ENCODE results near the gene BRI3BP.

The BRI3BP gene, protein sequence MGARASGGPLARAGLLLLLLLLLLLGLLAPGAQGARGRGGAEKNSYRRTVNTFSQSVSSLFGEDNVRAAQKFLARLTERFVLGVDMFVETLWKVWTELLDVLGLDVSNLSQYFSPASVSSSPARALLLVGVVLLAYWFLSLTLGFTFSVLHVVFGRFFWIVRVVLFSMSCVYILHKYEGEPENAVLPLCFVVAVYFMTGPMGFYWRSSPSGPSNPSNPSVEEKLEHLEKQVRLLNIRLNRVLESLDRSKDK
- total RNA-seq: 16.4 to 29.1 reads per million in 2 donors

GRCh38 chr12:124993626-124994436, at the start of gene BRI3BP:
Gene BRI3BP (plus strand): TSS chr12:124993645. CDS start chr12:124993791, 146 bp downstream.
- DNase-seq: no peak

GRCh38 chr12:124946447-124946793, 47.0 kb upstream of the BRI3BP start:
- no peak for DNase-seq

DNA sequence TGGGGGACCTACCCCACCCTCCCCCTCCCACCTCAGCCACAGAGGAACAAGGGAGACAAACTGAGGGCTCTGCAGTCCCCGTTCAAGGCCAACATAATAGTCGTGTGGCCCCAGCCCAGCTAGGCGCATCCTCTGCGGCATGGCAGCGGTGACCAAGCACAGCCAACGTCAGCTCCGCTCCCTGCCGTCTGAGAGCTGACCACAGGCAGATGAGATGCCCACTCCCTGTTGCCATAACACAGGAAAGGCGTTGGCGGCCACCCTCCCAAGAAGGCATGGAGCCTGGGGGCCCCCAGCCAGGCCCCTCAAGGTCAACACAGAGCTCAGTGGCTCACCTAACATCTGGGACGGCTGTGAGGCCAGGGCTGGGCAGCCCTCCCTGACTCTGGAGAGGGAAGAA, 46.4 kb upstream of the BRI3BP start:
- no peak for DNase-seq

DNA sequence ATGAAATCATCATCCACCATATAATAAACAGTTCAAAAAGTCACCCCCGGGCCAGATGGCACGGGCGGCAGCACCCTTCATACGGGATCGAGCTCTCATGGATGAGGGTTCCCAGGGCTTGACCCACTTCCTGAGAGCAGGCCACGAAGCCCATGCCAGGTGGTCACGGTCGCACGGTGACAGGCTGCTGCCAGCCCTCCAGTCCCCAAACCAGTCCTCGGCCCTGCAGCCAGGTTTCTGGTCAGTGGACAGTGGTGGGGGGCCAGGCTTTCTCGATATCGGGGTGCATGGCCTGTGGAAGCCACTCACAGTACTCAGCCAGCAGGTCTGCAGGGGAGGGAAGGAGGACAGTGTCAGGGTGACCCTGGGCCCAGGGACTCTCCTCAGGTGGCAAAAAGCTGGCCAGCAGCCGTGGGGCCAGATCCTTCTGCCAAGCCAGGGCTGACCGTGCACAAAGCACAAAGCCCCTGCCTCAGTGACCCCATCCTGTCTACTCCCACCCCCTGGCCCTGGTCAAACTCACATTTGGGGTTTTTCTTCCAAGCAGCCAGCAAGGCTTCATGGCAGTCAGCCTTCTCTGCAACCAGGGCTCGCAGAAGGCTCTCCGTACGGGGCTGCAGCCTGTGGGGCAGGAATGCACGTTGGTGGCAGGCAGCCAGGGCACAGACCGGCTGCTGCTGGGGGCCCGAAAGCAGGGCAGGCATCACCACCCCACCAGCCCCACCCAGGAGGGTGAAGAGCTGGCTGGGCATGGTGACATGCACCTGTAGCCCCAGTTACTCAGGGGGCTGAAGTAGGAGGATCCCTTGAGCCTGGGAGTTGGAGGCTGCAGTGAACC, 45.7 kb upstream of the BRI3BP start:
- no peak for DNase-seq

GRCh38 chr12:124949066-124949465, 44.4 kb upstream of the BRI3BP start:
- no peak for DNase-seq

DNA sequence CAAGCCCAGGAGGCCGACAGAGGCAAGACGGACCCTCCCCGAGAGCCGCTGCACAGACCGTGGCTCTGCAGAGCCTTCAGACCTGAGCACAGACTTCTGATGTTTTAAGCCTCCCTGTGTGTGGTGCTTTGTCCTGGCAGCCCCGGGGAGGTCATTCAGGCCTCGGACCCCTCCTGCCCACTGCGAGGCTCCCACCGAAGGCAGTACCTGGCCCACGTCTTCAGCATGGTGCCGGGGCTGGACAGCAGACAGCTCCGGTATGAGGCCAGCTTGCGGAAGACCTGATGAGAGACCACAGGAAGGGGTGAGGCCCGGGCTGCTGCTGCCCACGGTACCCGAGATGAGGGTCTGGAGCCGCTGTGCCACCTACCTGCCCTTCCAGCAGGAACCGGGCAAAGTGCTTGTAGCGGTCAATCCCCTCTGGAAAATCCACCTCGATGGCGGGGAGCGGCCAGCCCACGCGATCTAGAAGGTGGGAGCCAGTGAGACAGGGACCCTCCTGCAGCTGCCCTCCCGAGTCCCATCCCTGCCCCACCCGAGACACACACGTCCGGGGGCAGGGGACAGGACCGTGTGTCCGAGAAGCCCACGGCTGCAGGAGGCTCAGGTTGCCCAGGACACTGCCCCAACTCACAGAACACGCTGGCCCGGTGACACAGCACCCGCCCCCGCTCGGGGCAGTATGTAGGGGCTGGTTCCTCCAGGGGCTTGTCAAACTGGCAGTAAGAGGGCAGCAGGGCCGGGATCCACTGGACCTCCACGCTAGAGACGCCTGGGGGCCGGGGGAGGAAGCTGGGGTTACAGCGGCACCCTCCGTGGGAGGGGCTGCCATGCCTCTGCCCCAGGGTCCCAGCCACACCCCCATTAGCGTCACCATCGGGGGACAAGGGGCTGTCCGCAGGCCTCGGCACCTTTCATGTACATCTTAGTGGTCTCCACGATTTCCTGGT, 43.4 kb upstream of the BRI3BP start:
- no peak for DNase-seq

- no peak for DNase-seq
Observed at GRCh38 chr12:124952295-124952694, 41.1 kb upstream of the BRI3BP start.

GRCh38 chr12:124952801-124953200, 40.6 kb upstream of the BRI3BP start:
- no peak for DNase-seq

DNA sequence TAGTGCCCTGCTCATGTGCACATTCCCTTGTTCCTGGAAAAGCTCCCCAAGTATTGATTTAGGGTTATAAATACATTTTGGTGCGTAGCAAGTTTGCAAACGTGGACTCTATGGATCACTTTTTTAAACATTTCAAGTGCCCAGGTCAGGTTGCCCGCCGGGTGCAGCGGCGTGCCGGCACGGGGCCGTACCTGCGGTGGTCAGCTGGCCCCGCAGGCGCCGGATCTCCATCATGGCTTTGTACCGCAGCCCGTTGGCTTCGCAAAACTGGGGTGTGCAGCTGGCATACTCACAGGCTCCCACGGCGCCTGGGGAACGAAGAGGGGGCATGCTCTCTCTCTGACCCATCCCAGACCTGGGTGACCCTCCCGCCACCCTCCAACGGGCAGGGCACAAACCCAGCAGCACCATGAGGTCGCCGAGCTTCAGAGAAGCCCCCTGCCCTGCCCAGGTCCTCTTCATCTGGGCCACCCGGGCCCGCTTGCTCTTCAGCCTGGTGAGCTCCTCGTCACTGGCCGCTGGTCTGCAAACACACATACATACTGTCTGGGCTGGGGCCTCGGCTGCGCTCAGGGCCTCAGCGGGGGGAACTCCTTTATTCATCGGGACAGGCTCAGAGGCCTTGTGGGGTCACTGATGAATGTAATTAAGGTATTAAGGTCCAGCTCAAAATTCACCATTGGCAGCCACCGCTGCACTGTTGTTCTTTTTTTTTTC, 39.6 kb upstream of the BRI3BP start:
- DNase-seq: no peak

DNA sequence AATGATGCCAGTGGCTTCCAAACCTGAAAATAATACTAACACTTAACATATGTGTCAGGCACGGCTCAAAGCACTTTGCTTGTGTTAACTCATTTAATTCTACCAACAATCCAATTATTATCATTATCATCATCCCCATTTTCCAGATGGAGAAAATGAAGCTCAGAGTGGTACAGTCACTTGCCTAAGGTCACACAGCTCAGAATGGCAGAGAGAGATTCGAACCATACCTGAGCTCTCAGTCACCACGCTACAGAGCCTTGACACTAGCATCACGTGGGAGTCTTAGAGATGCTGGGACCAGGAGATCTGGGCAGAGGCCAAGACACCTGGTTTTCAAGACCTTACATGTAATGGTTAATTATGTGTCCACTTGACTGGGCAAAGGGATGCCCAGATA, 38.7 kb upstream of the BRI3BP start:
- DNase-seq: no peak

DNA sequence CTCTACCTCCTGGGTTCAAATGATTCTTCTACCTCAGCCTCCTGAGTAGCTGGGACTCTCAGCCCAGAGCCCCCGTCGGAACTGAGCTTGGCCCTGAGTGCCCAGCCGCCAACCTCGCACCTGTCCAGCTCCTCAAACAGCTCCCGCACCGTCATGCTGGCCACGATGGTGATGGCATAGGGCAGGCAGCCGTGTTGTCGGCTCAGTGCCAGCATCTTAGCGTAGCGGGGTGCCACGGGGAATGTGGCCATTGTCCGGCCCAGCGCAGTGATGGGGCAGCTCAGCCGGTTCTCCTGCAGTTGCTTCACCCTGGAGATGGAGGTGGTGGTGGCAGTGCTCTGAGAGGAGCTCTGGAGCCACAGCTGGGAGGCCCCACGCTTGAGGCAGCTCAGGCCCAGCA, 36.9 kb upstream of the BRI3BP start:
- DNase-seq: no peak

GRCh38 chr12:124961055-124961454, 32.4 kb upstream of the BRI3BP start:
- no peak for DNase-seq

DNA sequence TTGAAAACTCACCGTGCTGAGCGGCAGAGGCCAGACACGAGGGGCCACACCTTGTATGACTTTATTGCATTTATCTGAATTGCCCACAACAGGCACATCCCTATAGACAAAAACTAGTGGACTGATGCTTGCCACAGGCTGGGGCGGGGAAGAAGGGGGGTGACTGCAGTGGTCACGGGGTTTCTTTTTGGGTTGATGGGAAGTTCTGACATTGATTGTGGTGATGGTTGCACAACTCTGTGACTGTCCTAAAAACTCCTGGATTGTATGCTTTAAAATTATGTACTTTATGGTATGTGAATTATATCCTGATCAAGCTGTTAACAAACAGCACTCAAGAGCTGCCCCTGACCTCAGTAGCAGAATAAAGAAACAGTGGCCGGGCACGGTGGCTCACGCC, 30.2 kb upstream of the BRI3BP start:
- no peak for DNase-seq

- DNase-seq: no peak
Observed at GRCh38 chr12:124964251-124964650, 29.2 kb upstream of the BRI3BP start.

DNA sequence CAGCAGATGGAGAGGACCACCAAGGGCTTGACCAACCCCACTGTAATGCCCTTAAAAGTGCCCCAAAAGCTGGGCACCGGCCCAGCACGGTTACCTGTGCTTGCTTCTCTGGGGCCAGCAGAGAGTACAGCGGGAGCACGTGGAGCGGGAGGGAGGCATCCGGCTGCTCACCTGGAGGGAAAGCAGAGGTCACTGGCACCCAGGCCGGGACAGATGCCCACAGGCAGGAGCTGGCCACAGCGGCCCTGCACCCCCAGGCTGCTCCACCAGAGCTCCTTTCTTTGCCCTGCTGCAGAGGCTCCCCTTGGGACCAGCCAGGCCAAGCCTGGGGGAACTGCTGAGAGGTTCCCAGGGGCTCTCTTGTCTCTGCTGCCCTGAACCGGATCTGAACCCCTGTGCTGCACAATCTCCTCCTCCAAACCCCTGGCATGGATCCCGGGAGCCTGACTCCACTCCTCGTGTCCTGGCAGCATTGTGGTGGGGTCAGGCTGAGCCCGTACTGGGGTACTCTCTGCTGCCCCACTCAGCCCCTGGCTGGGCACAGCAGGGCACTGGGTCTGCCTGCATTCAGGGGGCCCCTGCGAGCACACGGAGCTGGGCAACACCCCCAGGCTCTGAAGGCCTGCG, 28.5 kb upstream of the BRI3BP start:
- no peak for DNase-seq

GRCh38 chr12:124967016-124967739, 26.3 kb upstream of the BRI3BP start:
- no peak for DNase-seq

- no peak for DNase-seq
Observed at GRCh38 chr12:124968656-124969055, 24.8 kb upstream of the BRI3BP start.

GRCh38 chr12:124970647-124971402, 22.6 kb upstream of the BRI3BP start:
- no peak for DNase-seq

DNA sequence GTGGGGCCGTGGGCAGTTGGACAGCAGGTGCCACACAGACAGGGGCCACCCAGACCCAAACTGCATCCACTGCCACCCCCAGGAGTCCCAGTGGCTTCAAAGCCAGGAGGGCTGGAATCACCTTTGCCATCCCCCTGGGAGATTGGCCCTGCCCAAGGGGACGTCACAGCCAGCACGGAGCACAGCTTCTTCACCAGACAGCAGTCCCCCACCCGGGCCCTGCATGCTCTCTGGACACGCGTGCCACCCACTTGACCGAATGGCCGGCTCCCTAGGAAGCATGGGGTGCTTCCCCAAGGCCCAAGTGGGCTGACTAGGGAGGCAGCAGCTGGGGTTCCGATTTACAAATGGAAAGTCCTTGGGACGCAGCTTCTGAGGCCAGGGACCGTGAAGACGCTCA, 21.8 kb upstream of the BRI3BP start:
- no peak for DNase-seq

- DNase-seq: no peak
Observed at GRCh38 chr12:124972211-124972610, 21.2 kb upstream of the BRI3BP start.

All from T-helper 9 cell (primary cell).